HepG2 (cell line): Measurements from ENCODE around the gene RHBDD1.
A peak's percentile ranks its signal among the peaks of the same experiment; 100 is the strongest.

ENCODE experiments used
- CTCF ChIP-seq: sonication (generic); formaldehyde crosslinking; IDR thresholded peaks from 2 replicates; pipeline ENCODE4 v1.5.0; 2020; ENCODE audit warnings: mild to moderate bottlenecking, missing genetic modification reagents, moderate library complexity
- ETV6 ChIP-seq: sonication (generic); formaldehyde crosslinking; conservative IDR thresholded peaks from 2 replicates; pipeline ENCODE4 v1.4.0; 2020; ENCODE audit warnings: missing genetic modification reagents
- LRRFIP1 ChIP-seq: sonication (generic); formaldehyde crosslinking; conservative IDR thresholded peaks from 2 replicates; pipeline ENCODE4 v1.4.0; 2020; ENCODE audit warnings: missing genetic modification reagents
- PATZ1 ChIP-seq: sonication (generic); formaldehyde crosslinking; IDR thresholded peaks from 2 replicates; pipeline ENCODE4 v1.4.0; 2020; ENCODE audit warnings: missing genetic modification reagents
- POLR2AphosphoS5 ChIP-seq: IDR thresholded peaks from 2 replicates; pipeline ENCODE4 v1.6.1; 2012; ENCODE audit warnings: low read depth, low read length
- TMF1 ChIP-seq: sonication (generic); formaldehyde crosslinking; IDR thresholded peaks from 2 replicates; pipeline ENCODE4 v1.8.1; 2022; ENCODE audit warnings: low read depth, missing genetic modification reagents
- ZBTB33 ChIP-seq: sonication (generic); formaldehyde crosslinking; IDR thresholded peaks from 2 replicates; pipeline ENCODE4 v1.4.0; 2020; ENCODE audit warnings: missing genetic modification reagents
- ZNF225 ChIP-seq: sonication (generic); formaldehyde crosslinking; IDR thresholded peaks from 2 replicates; pipeline ENCODE4 v1.4.0; 2020; ENCODE audit warnings: mild to moderate bottlenecking, missing genetic modification reagents
- ZNF232 ChIP-seq: sonication (generic); formaldehyde crosslinking; IDR thresholded peaks from 2 replicates; pipeline ENCODE4 v1.4.0; 2020; ENCODE audit warnings: missing genetic modification reagents, borderline replicate concordance
- ZNF414 ChIP-seq: sonication (generic); formaldehyde crosslinking; IDR thresholded peaks from 2 replicates; pipeline ENCODE4 v1.5.0; 2020; ENCODE audit warnings: missing genetic modification reagents
- ZNF496 ChIP-seq: sonication (generic); formaldehyde crosslinking; IDR thresholded peaks from 2 replicates; pipeline ENCODE4 v1.8.1; 2023; ENCODE audit warnings: mild to moderate bottlenecking, moderate library complexity, missing genetic modification reagents; ENCODE audit not compliant: insufficient replicate concordance

GRCh38 chr2:226984750-226985582, 149.1 kb downstream of the RHBDD1 start:
- TF ChIP-seq ETV6 (CRISPR knock-in tag) (no peak), ZNF232 (no peak), CTCF (peak; percentile 82), ZNF225 (no peak), LRRFIP1 (CRISPR knock-in tag) (no peak), TMF1 (CRISPR knock-in tag) (no peak), POLR2AphosphoS5 (no peak), ZNF496 (CRISPR knock-in tag) (no peak), PATZ1 (CRISPR knock-in tag) (no peak), ZNF414 (CRISPR knock-in tag) (no peak), ZBTB33 (no peak)
